H9 (cell line): ENCODE data around the gene EBF4. TPM values are rescaled to one million over a fixed set of nuclear protein-coding genes. Genes with fewer than 3 reads are reported as not detected.

Experiments
- DNase-seq: peaks from one replicate; pipeline ENCODE4 v3.0.0-alpha.2; 2017
- H2AFZ ChIP-seq: one replicate; pipeline ENCODE4 v1.6.1; 2013; ENCODE audit warnings: mild to moderate bottlenecking, low read length, control low read depth, moderate library complexity
- H2AK5ac ChIP-seq: 2 replicates; pipeline ENCODE4 v1.6.1; 2013; ENCODE audit warnings: low read length, control low read depth, mixed read lengths; ENCODE audit not compliant: insufficient read length
- H2BK120ac ChIP-seq: one replicate; pipeline ENCODE4 v1.6.1; 2013; ENCODE audit warnings: low read depth, mild to moderate bottlenecking, low read length, control low read depth, inconsistent platforms; ENCODE audit not compliant: poor library complexity, severe bottlenecking
- H2BK12ac ChIP-seq: 2 replicates; pipeline ENCODE4 v1.6.1; 2013; ENCODE audit warnings: low read length, control low read depth, mixed read lengths, low read depth; ENCODE audit not compliant: insufficient read length
- H2BK15ac ChIP-seq: 2 replicates; pipeline ENCODE4 v1.6.1; 2013; ENCODE audit warnings: low read depth, low read length, control low read depth
- H2BK20ac ChIP-seq: one replicate; pipeline ENCODE4 v1.6.1; 2013; ENCODE audit warnings: low read depth, mild to moderate bottlenecking, low read length, control low read depth, inconsistent platforms; ENCODE audit not compliant: poor library complexity, severe bottlenecking
- H2BK5ac ChIP-seq: 2 replicates; pipeline ENCODE4 v1.6.1; 2013; ENCODE audit warnings: low read length, control low read depth, mixed read lengths; ENCODE audit not compliant: insufficient read length
- H3K14ac ChIP-seq: 2 replicates; pipeline ENCODE4 v1.6.1; 2013; ENCODE audit warnings: low read length, control low read depth; ENCODE audit not compliant: insufficient read depth
- H3K18ac ChIP-seq: 2 replicates; pipeline ENCODE4 v1.6.1; 2013; ENCODE audit warnings: low read depth, mild to moderate bottlenecking, mixed read lengths, low read length, control low read depth; ENCODE audit not compliant: insufficient read length
- H3K23ac ChIP-seq: 2 replicates; pipeline ENCODE4 v1.6.1; 2013; ENCODE audit warnings: low read length, control low read depth, mixed read lengths, low read depth; ENCODE audit not compliant: insufficient read length
- H3K23me2 ChIP-seq: 2 replicates; pipeline ENCODE4 v1.6.1; 2013; ENCODE audit warnings: low read depth, mild to moderate bottlenecking, mixed read lengths, low read length, control low read depth; ENCODE audit not compliant: insufficient read length, poor library complexity, severe bottlenecking
- H3K27ac ChIP-seq: 2 replicates; pipeline ENCODE4 v1.5.1; 2013; ENCODE audit warnings: low read length, control low read depth, mixed read lengths, low read depth; ENCODE audit not compliant: insufficient read length
- H3K27me3 ChIP-seq: 2 replicates; pipeline ENCODE4 v1.6.1; 2013; ENCODE audit warnings: low read length, control low read depth, inconsistent platforms; ENCODE audit not compliant: insufficient read depth
- H3K4ac ChIP-seq: 2 replicates; pipeline ENCODE4 v1.6.1; 2013; ENCODE audit warnings: low read depth, mild to moderate bottlenecking, control low read depth, inconsistent platforms, low read length, moderate library complexity
- H3K4me1 ChIP-seq: 2 replicates; pipeline ENCODE4 v1.6.1; 2013; ENCODE audit warnings: low read length, control low read depth, inconsistent platforms; ENCODE audit not compliant: insufficient read depth
- H3K4me2 ChIP-seq: 2 replicates; pipeline ENCODE4 v1.6.1; 2013; ENCODE audit warnings: low read length, control low read depth, mixed read lengths; ENCODE audit not compliant: insufficient read length, insufficient read depth
- H3K56ac ChIP-seq: 2 replicates; pipeline ENCODE4 v1.6.1; 2013; ENCODE audit warnings: low read depth, mild to moderate bottlenecking, mixed read lengths, low read length, control low read depth; ENCODE audit not compliant: insufficient read length
- H3K79me1 ChIP-seq: 2 replicates; pipeline ENCODE4 v1.6.1; 2013; ENCODE audit warnings: low read depth, mild to moderate bottlenecking, moderate library complexity, low read length, control low read depth, inconsistent platforms; ENCODE audit not compliant: insufficient read depth, poor library complexity, severe bottlenecking
- H3K79me2 ChIP-seq: 2 replicates; pipeline ENCODE4 v1.6.1; 2013; ENCODE audit warnings: low read length, control low read depth, inconsistent platforms; ENCODE audit not compliant: insufficient read depth
- H3K9ac ChIP-seq: 2 replicates; pipeline ENCODE4 v1.6.1; 2013; ENCODE audit warnings: low read length, control low read depth, mixed read lengths; ENCODE audit not compliant: insufficient read length; ENCODE audit errors: extremely low read depth
- H3K9me3 ChIP-seq: one replicate; pipeline ENCODE4 v1.6.1; 2013; ENCODE audit warnings: low read depth, low read length, inconsistent platforms; ENCODE audit not compliant: control insufficient read depth
- H3T11ph ChIP-seq: one replicate; pipeline ENCODE4 v1.6.1; 2013; ENCODE audit warnings: mild to moderate bottlenecking, low read length, control low read depth, inconsistent platforms
- H4K20me1 ChIP-seq: one replicate; pipeline ENCODE4 v1.6.1; 2013; ENCODE audit not compliant: control insufficient read depth, insufficient read length, insufficient read depth
- H4K5ac ChIP-seq: 2 replicates; pipeline ENCODE4 v1.6.1; 2013; ENCODE audit warnings: low read depth, mild to moderate bottlenecking, mixed read lengths, low read length, control low read depth; ENCODE audit not compliant: insufficient read length
- H4K8ac ChIP-seq: replicated peaks from 2 replicates; pipeline ENCODE4 v1.6.1; 2013; ENCODE audit warnings: low read length, control low read depth, mixed read lengths, low read depth; ENCODE audit not compliant: insufficient read length
- H4K91ac ChIP-seq: 2 replicates; pipeline ENCODE4 v1.6.1; 2013; ENCODE audit warnings: low read depth, mild to moderate bottlenecking, moderate library complexity, mixed read lengths, low read length, control low read depth; ENCODE audit not compliant: insufficient read length
- H3K27ac Mint-ChIP-seq, 3 experiments: 2 replicates in 2 of 3; 3 replicates in 1 of 3; pipeline ENCODE4 v1.8.0; 2020 to 2021; ENCODE audit warnings: mixed read lengths in 3 of 3, mild to moderate bottlenecking in 1 of 3, moderate library complexity in 1 of 3
- H3K27me3 Mint-ChIP-seq: 2 replicates; pipeline ENCODE4 v1.8.0; 2021; ENCODE audit warnings: low read depth, mild to moderate bottlenecking, moderate library complexity, mixed read lengths
- H3K36me3 Mint-ChIP-seq, 3 experiments: 2 replicates in 2 of 3; 3 replicates in 1 of 3; pipeline ENCODE4 v1.8.0; 2020 to 2021; ENCODE audit warnings: low read depth in 3 of 3, mixed read lengths in 3 of 3; ENCODE audit not compliant: insufficient read depth in 1 of 3
- H3K4me1 Mint-ChIP-seq, 2 experiments: 2 replicates each; pipeline ENCODE4 v1.8.0; 2020; ENCODE audit warnings: mixed read lengths in 2 of 2
- H3K4me3 Mint-ChIP-seq, 2 experiments: 2 replicates in 1 of 2; 3 replicates in 1 of 2; pipeline ENCODE4 v1.8.0; 2020 to 2021; ENCODE audit warnings: mild to moderate bottlenecking in 2 of 2, mixed read lengths in 2 of 2, moderate library complexity in 1 of 2
- H3K9me3 Mint-ChIP-seq, 2 experiments: 2 replicates in 1 of 2; 3 replicates in 1 of 2; pipeline ENCODE4 v1.8.0; 2020; ENCODE audit warnings: mild to moderate bottlenecking in 2 of 2, mixed read lengths in 2 of 2, moderate library complexity in 1 of 2
- CTCF ChIP-seq: fragments of 200-600 bp; sonication (generic); conservative IDR thresholded peaks from 3 replicates; pipeline ENCODE4 v1.8.0; 2021; ENCODE audit warnings: antibody characterized with exemption, mild to moderate bottlenecking
- WGBS: extraction: QIAGEN DNeasy Blood & Tissue Kit; methylation state at CpG from one replicate; pipeline ENCODE4 v1.1.7; 2013; ENCODE audit warnings: missing lambda C conversion rate, low lambda C conversion rate, mixed read lengths; ENCODE audit not compliant: insufficient read length; ENCODE audit errors: extremely low coverage; 5-methylcytosine and 5-hydroxymethylcytosine counted together
- total RNA-seq: library from RNA; stranded (reverse); gene quantifications from 2 replicates; pipeline ENCODE4 v1.2.1, GENCODE V29; 2021

Gene EBF4
- total RNA-seq, 1 experiment from 2014 or later, result 3.9 TPM

- Histone ChIP-seq H3K27ac (no peak overlapping the region), H4K91ac (no peak overlapping the region), H3K18ac (no peak overlapping the region), H3K4me2 (no peak overlapping the region), H2BK120ac (no peak overlapping the region), H2AK5ac (no peak overlapping the region), H3K23me2 (peaks cover 4% of the 10 kb centered on the region), H3K27me3 (peaks cover 52% of the 10 kb centered on the region), H4K8ac (no peak overlapping the region), H3K23ac (no peak overlapping the region), H4K20me1 (peaks cover 4% of the 10 kb centered on the region), H3K4me1 (no peaks in the 10 kb centered on the region), H3K14ac (no peak overlapping the region), H3K4ac (no peak overlapping the region), H2BK12ac (no peak overlapping the region), H4K5ac (no peak overlapping the region), H2BK15ac (no peak overlapping the region), H3K79me1 (no peaks in the 10 kb centered on the region), H3K79me2 (no peaks in the 10 kb centered on the region), H2BK20ac (no peak overlapping the region), H3K9ac (no peak overlapping the region), H3K9me3 (no peaks in the 10 kb centered on the region), H2AFZ (no peak overlapping the region), H3K56ac (no peak overlapping the region), H2BK5ac (no peak overlapping the region), H3T11ph (no peak overlapping the region)
- WGBS, result no CpG with 5 or more reads among the region's 6 CpGs
- DNase-seq, result no peak
- TF ChIP-seq CTCF, result no peak
- no peak overlapping the region for H3K27ac Mint-ChIP-seq
- no peak overlapping the region for H3K4me3 Mint-ChIP-seq
- H3K9me3 Mint-ChIP-seq, result peaks cover 2 to 3% of the 10 kb centered on the region in 2 experiments
- H3K4me1 Mint-ChIP-seq, result peaks cover 20 to 35% of the 10 kb centered on the region in 2 experiments
- peaks cover 0 to 5% (median 0%) of the 10 kb centered on the region in 3 experiments; a peak in 2 of 7 replicates for H3K36me3 Mint-ChIP-seq
- H3K27me3 Mint-ChIP-seq, result peaks cover 86% of the 10 kb centered on the region
Measured at GRCh38 chr20:2690718-2691117, 1.9 kb upstream of the EBF4 start.
